Measurements from ENCODE around the gene KIAA0232.
"Not testable (repeated sequence)": the region's sequence is repeated elsewhere in the genome, so short reads cannot be mapped to it uniquely, and the experiment has no call there.

KIAA0232 gene

GRCh38 chr4:6749340-6750171, 33.0 kb upstream of the KIAA0232 start:
- Histone ChIP-seq H3K9me3 (ENCODE audit: control insufficient read depth, low read length) (no peaks in the 10 kb centered on the region), H3K4me3 (ENCODE audit: low read length) (peak overlapping the region; percentile 11), H3K4me1 (ENCODE audit: control insufficient read depth, insufficient read depth, low read length) (peaks cover 23% of the 10 kb centered on the region), H3K9ac (ENCODE audit: low read length) (peak overlapping the region; percentile 51), H3K36me3 (ENCODE audit: control insufficient read depth, insufficient read depth, low read length, severe bottlenecking) (no peaks in the 10 kb centered on the region), H3K27me3 (replicated peaks; ENCODE audit: control insufficient read depth, insufficient read depth, low read length) (no peaks in the 10 kb centered on the region)
- no peak for DNase-seq (ENCODE audit: low read depth)

GRCh38 chr4:6750286-6751221, 32.0 kb upstream of the KIAA0232 start:
- no peak overlapping the region for H3K4me3 ChIP-seq (ENCODE audit: low read length)
- DNase-seq (ENCODE audit: low read depth): no peak
- H3K27me3 ChIP-seq (replicated peaks; ENCODE audit: control insufficient read depth, insufficient read depth, low read length): no peaks in the 10 kb centered on the region
- no peak overlapping the region for H3K9ac ChIP-seq (ENCODE audit: low read length)
- H3K9me3 ChIP-seq (ENCODE audit: control insufficient read depth, low read length): no peaks in the 10 kb centered on the region
- no peaks in the 10 kb centered on the region for H3K36me3 ChIP-seq (ENCODE audit: control insufficient read depth, insufficient read depth, low read length, severe bottlenecking)
- H3K4me1 ChIP-seq (ENCODE audit: control insufficient read depth, insufficient read depth, low read length): peaks cover 23% of the 10 kb centered on the region

- Histone ChIP-seq H3K36me3 (ENCODE audit: control insufficient read depth, insufficient read depth, low read length, severe bottlenecking) (no peaks in the 10 kb centered on the region), H3K4me3 (ENCODE audit: low read length) (no peak overlapping the region), H3K9ac (ENCODE audit: low read length) (no peak overlapping the region), H3K9me3 (ENCODE audit: control insufficient read depth, low read length) (no peaks in the 10 kb centered on the region), H3K4me1 (ENCODE audit: control insufficient read depth, insufficient read depth, low read length) (peaks cover 23% of the 10 kb centered on the region), H3K27me3 (replicated peaks; ENCODE audit: control insufficient read depth, insufficient read depth, low read length) (no peaks in the 10 kb centered on the region)
- DNase-seq (ENCODE audit: low read depth): no peak
Measured at GRCh38 chr4:6751611-6752485, 30.7 kb upstream of the KIAA0232 start.

- Histone ChIP-seq H3K36me3 (ENCODE audit: control insufficient read depth, insufficient read depth, low read length, severe bottlenecking) (no peaks in the 10 kb centered on the region), H3K4me1 (ENCODE audit: control insufficient read depth, insufficient read depth, low read length) (peaks cover 20% of the 10 kb centered on the region), H3K9ac (ENCODE audit: low read length) (no peak overlapping the region), H3K4me3 (ENCODE audit: low read length) (no peak overlapping the region), H3K27me3 (replicated peaks; ENCODE audit: control insufficient read depth, insufficient read depth, low read length) (no peaks in the 10 kb centered on the region), H3K9me3 (ENCODE audit: control insufficient read depth, low read length) (no peaks in the 10 kb centered on the region)
- no peak for DNase-seq (ENCODE audit: low read depth)
Measured at GRCh38 chr4:6752486-6752829, 30.1 kb upstream of the KIAA0232 start.

GRCh38 chr4:6753103-6753560, 29.4 kb upstream of the KIAA0232 start:
- no peaks in the 10 kb centered on the region for H3K36me3 ChIP-seq (ENCODE audit: control insufficient read depth, insufficient read depth, low read length, severe bottlenecking)
- no peak overlapping the region for H3K4me3 ChIP-seq (ENCODE audit: low read length)
- DNase-seq (ENCODE audit: low read depth): no peak
- H3K27me3 ChIP-seq (replicated peaks; ENCODE audit: control insufficient read depth, insufficient read depth, low read length): no peaks in the 10 kb centered on the region
- peaks cover 14% of the 10 kb centered on the region for H3K4me1 ChIP-seq (ENCODE audit: control insufficient read depth, insufficient read depth, low read length)
- no peak overlapping the region for H3K9ac ChIP-seq (ENCODE audit: low read length)
- no peaks in the 10 kb centered on the region for H3K9me3 ChIP-seq (ENCODE audit: control insufficient read depth, low read length)

GRCh38 chr4:6753891-6754290, 28.6 kb upstream of the KIAA0232 start:
- Histone ChIP-seq H3K9ac (ENCODE audit: low read length) (no peak overlapping the region), H3K9me3 (ENCODE audit: control insufficient read depth, low read length) (no peaks in the 10 kb centered on the region), H3K27me3 (replicated peaks; ENCODE audit: control insufficient read depth, insufficient read depth, low read length) (no peaks in the 10 kb centered on the region), H3K36me3 (ENCODE audit: control insufficient read depth, insufficient read depth, low read length, severe bottlenecking) (no peaks in the 10 kb centered on the region), H3K4me3 (ENCODE audit: low read length) (no peak overlapping the region), H3K4me1 (ENCODE audit: control insufficient read depth, insufficient read depth, low read length) (peaks cover 11% of the 10 kb centered on the region)
- no peak for DNase-seq (ENCODE audit: low read depth)

- no peak overlapping the region for H3K4me3 ChIP-seq (ENCODE audit: low read length)
- H3K27me3 ChIP-seq (replicated peaks; ENCODE audit: control insufficient read depth, insufficient read depth, low read length): no peaks in the 10 kb centered on the region
- no peak overlapping the region for H3K9ac ChIP-seq (ENCODE audit: low read length)
- H3K4me1 ChIP-seq (ENCODE audit: control insufficient read depth, insufficient read depth, low read length): peaks cover 4% of the 10 kb centered on the region
- no peak for DNase-seq (ENCODE audit: low read depth)
- no peaks in the 10 kb centered on the region for H3K9me3 ChIP-seq (ENCODE audit: control insufficient read depth, low read length)
- H3K36me3 ChIP-seq (ENCODE audit: control insufficient read depth, insufficient read depth, low read length, severe bottlenecking): no peaks in the 10 kb centered on the region
Measured at GRCh38 chr4:6754481-6755087, 27.9 kb upstream of the KIAA0232 start.

- Histone ChIP-seq H3K4me1 (ENCODE audit: control insufficient read depth, insufficient read depth, low read length) (no peaks in the 10 kb centered on the region), H3K9me3 (ENCODE audit: control insufficient read depth, low read length) (no peaks in the 10 kb centered on the region), H3K27me3 (replicated peaks; ENCODE audit: control insufficient read depth, insufficient read depth, low read length) (no peaks in the 10 kb centered on the region), H3K36me3 (ENCODE audit: control insufficient read depth, insufficient read depth, low read length, severe bottlenecking) (no peaks in the 10 kb centered on the region), H3K9ac (ENCODE audit: low read length) (no peak overlapping the region), H3K4me3 (ENCODE audit: low read length) (no peak overlapping the region)
- no peak for DNase-seq (ENCODE audit: low read depth)
Measured at GRCh38 chr4:6755088-6755753, 27.3 kb upstream of the KIAA0232 start.

- not testable (repeated sequence) for H3K36me3 ChIP-seq (ENCODE audit: control insufficient read depth, insufficient read depth, low read length, severe bottlenecking); H3K4me1 ChIP-seq (ENCODE audit: control insufficient read depth, insufficient read depth, low read length); H3K27me3 ChIP-seq (replicated peaks; ENCODE audit: control insufficient read depth, insufficient read depth, low read length)
Measured at GRCh38 chr4:6756345-6756744, 26.2 kb upstream of the KIAA0232 start.

GRCh38 chr4:6758728-6759127, 23.8 kb upstream of the KIAA0232 start:
- Histone ChIP-seq H3K4me3 (ENCODE audit: low read length) (no peak overlapping the region), H3K36me3 (ENCODE audit: control insufficient read depth, insufficient read depth, low read length, severe bottlenecking) (no peaks in the 10 kb centered on the region), H3K9ac (ENCODE audit: low read length) (no peak overlapping the region), H3K4me1 (ENCODE audit: control insufficient read depth, insufficient read depth, low read length) (no peaks in the 10 kb centered on the region), H3K9me3 (ENCODE audit: control insufficient read depth, low read length) (no peaks in the 10 kb centered on the region), H3K27me3 (replicated peaks; ENCODE audit: control insufficient read depth, insufficient read depth, low read length) (peaks cover 3% of the 10 kb centered on the region)
- no peak for DNase-seq (ENCODE audit: low read depth)

More at GRCh38 chr4:6756345-6756744, 26.2 kb upstream of the KIAA0232 start:
- not testable (repeated sequence) for H3K9ac ChIP-seq (ENCODE audit: low read length); H3K9me3 ChIP-seq (ENCODE audit: control insufficient read depth, low read length); H3K4me3 ChIP-seq (ENCODE audit: low read length); DNase-seq (ENCODE audit: low read depth)

All from adipocyte (in vitro differentiated cells).